HepG2 (cell line): ENCODE results near the gene CHRM2. TPM values are rescaled to one million over a fixed set of nuclear protein-coding genes. Genes with fewer than 3 reads are reported as not detected.

ENCODE experiments used
- ATAC-seq: fragments of 200-7000 bp; cut with Tn5 transposase; 3 replicates; pipeline ENCODE4 v1.9.1; 2020; ENCODE audit warnings: mild to moderate bottlenecking, moderate library complexity
- BruUV-seq: library from RNA; stranded (reverse); fragments of 400-500 nt; replicated peaks from 2 replicates; lab custom pipeline; 2021; lab: Mats Ljungman, UMichigan
- CTCF ChIA-PET: fragments of 300-600 bp; formaldehyde crosslinking; extraction: SDS; loops from one replicate; lab custom pipeline; 2021; ENCODE audit warnings: low total read pairs, inconsistent platforms, low intra/inter-chr PET ratio; lab: Yijun Ruan, JAX
- POLR2A ChIA-PET: fragments of 350-600 bp; sonication (Branson Sonifier 250); formaldehyde crosslinking; loops from one replicate; lab custom pipeline; 2020; ENCODE audit warnings: antibody characterized with exemption, inconsistent platforms; lab: Yijun Ruan, JAX
- DNase-seq: peaks from one replicate; pipeline ENCODE4 v3.0.0-alpha.2; 2015; ENCODE audit warnings: low spot score
- FAIRE-seq: peaks from 3 replicates; lab custom pipeline; 2011; peaks lifted over from hg19 to GRCh38; lab: Jason Lieb, UNC
- H2AFZ ChIP-seq: one replicate; pipeline ENCODE4 v1.6.1; 2011; ENCODE audit warnings: low read length, inconsistent platforms
- H3K27ac ChIP-seq: fragments of 300-600 bp; 3 replicates; pipeline ENCODE4 v1.8.0; 2011; ENCODE audit warnings: mixed run types, mild to moderate bottlenecking, mixed read lengths, low read length, inconsistent platforms; ENCODE audit not compliant: insufficient read depth; ENCODE audit errors: extremely low read length
- H3K27me3 ChIP-seq, 2 experiments: fragments of 200-600 bp in 1 of 2; 2 replicates in 1 of 2; 3 replicates in 1 of 2; pipeline versions ENCODE4 v1.6.0 to v1.8.0; 2011; ENCODE audit warnings: low read length in 2 of 2, mild to moderate bottlenecking in 2 of 2, moderate library complexity in 2 of 2, inconsistent platforms in 1 of 2; ENCODE audit not compliant: insufficient read depth in 2 of 2, control insufficient read depth in 1 of 2
- H3K36me3 ChIP-seq, 2 experiments: fragments of 200-600 bp in 1 of 2; replicated peaks in 1 of 2; 2 replicates in 1 of 2; 3 replicates in 1 of 2; pipeline versions ENCODE4 v1.5.1 to v1.8.0; 2011; ENCODE audit warnings: low read length in 2 of 2, inconsistent platforms in 1 of 2; ENCODE audit not compliant: insufficient read depth in 2 of 2, control insufficient read depth in 1 of 2
- H3K4me1 ChIP-seq: 2 replicates; pipeline ENCODE4 v1.5.1; 2012; ENCODE audit warnings: low read length, inconsistent platforms; ENCODE audit not compliant: insufficient read depth
- H3K4me2 ChIP-seq: 2 replicates; pipeline ENCODE4 v1.6.0; 2011; ENCODE audit warnings: low read depth, low read length, inconsistent platforms
- H3K4me3 ChIP-seq, 3 experiments: fragments of 200-600 bp in 1 of 3; sonication (generic), shearing (Covaris generic) in 1 of 3; replicated peaks in 1 of 3; 2 replicates each; pipeline ENCODE4 v1.5.1; 2011 to 2016; ENCODE audit warnings: low read length in 3 of 3, inconsistent platforms in 2 of 3, low read depth in 2 of 3, mild to moderate bottlenecking in 2 of 3, control low read depth in 1 of 3, mixed read lengths in 1 of 3; ENCODE audit not compliant: insufficient read depth in 1 of 3
- H3K79me2 ChIP-seq: one replicate; pipeline ENCODE4 v1.6.1; 2011; ENCODE audit warnings: low read length, inconsistent platforms; ENCODE audit not compliant: insufficient read depth
- H3K9ac ChIP-seq: 2 replicates; pipeline ENCODE4 v1.6.0; 2011; ENCODE audit warnings: mild to moderate bottlenecking, low read depth, low read length, inconsistent platforms; ENCODE audit not compliant: insufficient read depth
- H3K9me3 ChIP-seq: 2 replicates; pipeline ENCODE4 v1.5.1; 2012; ENCODE audit warnings: mild to moderate bottlenecking, low read length
- H4K20me1 ChIP-seq: 2 replicates; pipeline ENCODE4 v1.6.0; 2011; ENCODE audit warnings: inconsistent platforms, mild to moderate bottlenecking, low read length, moderate library complexity; ENCODE audit not compliant: insufficient read depth
- ATF6 ChIP-seq: sonication (generic); formaldehyde crosslinking; conservative IDR thresholded peaks from 2 replicates; pipeline ENCODE4 v1.4.0; 2020; ENCODE audit warnings: missing genetic modification reagents
- CCAR2 ChIP-seq: fragments of 200-400 bp; formaldehyde crosslinking; optimal IDR thresholded peaks from 2 replicates; pipeline ENCODE3; 2018; ENCODE audit warnings: low read depth, mild to moderate bottlenecking, low read length, moderate library complexity
- GLI4 ChIP-seq: sonication (generic); formaldehyde crosslinking; IDR thresholded peaks from 2 replicates; pipeline ENCODE4 v1.5.1; 2020; ENCODE audit warnings: missing genetic modification reagents, mild to moderate bottlenecking, moderate library complexity, borderline replicate concordance
- TOPORS ChIP-seq: sonication (generic); formaldehyde crosslinking; IDR thresholded peaks from 2 replicates; pipeline ENCODE4 v1.8.0; 2023; ENCODE audit warnings: mild to moderate bottlenecking, missing genetic modification reagents
- TRAFD1 ChIP-seq: sonication (generic); formaldehyde crosslinking; IDR thresholded peaks from 2 replicates; pipeline ENCODE4 v1.5.1; 2020; ENCODE audit warnings: missing genetic modification reagents, mild to moderate bottlenecking, borderline replicate concordance
- ZNF556 ChIP-seq: sonication (generic); formaldehyde crosslinking; IDR thresholded peaks from 2 replicates; pipeline ENCODE4 v1.4.0; 2020; ENCODE audit warnings: mild to moderate bottlenecking, missing genetic modification reagents, borderline replicate concordance
- ZNF639 ChIP-seq: conservative IDR thresholded peaks from 2 replicates; pipeline ENCODE4 v1.6.1; 2018; ENCODE audit warnings: missing genetic modification reagents
- ZNF674 ChIP-seq: sonication (generic); formaldehyde crosslinking; IDR thresholded peaks from 2 replicates; pipeline ENCODE4 v1.5.0; 2020; ENCODE audit warnings: low read depth, mild to moderate bottlenecking, missing genetic modification reagents
- WGBS: methylation state at CpG from one replicate; pipeline ENCODE4 v1.1.6; 2017; ENCODE audit warnings: low lambda C conversion rate; 5-methylcytosine and 5-hydroxymethylcytosine counted together
- in situ Hi-C: cut with HindIII; loops from 2 replicates; pipeline ENCODE4 v1.10.0; 2017; ENCODE audit warnings: low pct_unique_long_range_greater_than_20kb; ENCODE audit not compliant: extremely low pct_ligation_motif_present
- intact Hi-C: fragments of 100-400 bp; cut with micrococcal nuclease; formaldehyde crosslinking; loops from one replicate; pipeline ENCODE4 v1.10.0; 2022; ENCODE audit not compliant: unreplicated experiment
- polyA plus RNA-seq, 8 experiments: library from polyadenylated mRNA; depleted of rRNA in 3 of 8; stranded (reverse) in 7 of 8; unstranded in 1 of 8; fragments of >200 nt; fragmentation: Illumina TruSeq in 4 of 8; extraction: Trizol in 4 of 8; gene quantifications; 2 replicates each; pipeline versions ENCODE4 v1.2.1 to v1.2.3, GENCODE V29; 2011 to 2016; ENCODE audit warnings: low read depth in 4 of 8, missing spikeins in 1 of 8, mixed read lengths in 1 of 8; ENCODE audit not compliant: insufficient read depth in 1 of 8
- total RNA-seq, 5 experiments: library from RNA; depleted of rRNA; stranded (reverse); fragments of >200 nt; fragmentation: Illumina TruSeq; extraction: Trizol; gene quantifications; 2 replicates each; pipeline ENCODE4 v1.2.3, GENCODE V29; 2016; ENCODE audit warnings: low read depth in 1 of 5

The CHRM2 gene
- total and polyA plus RNA-seq, 2 of the 13 experiments (the other 11 are each of a cell fraction or from before 2014, with no cell fraction given), result not detected

- ChIA-PET CTCF (no interaction called here), POLR2A (no interaction called here)
- 0% methylated on average over 2 of the region's 3 CpGs for WGBS
- FAIRE-seq (no peak), DNase-seq (no peak), ATAC-seq (no peak)
- Histone ChIP-seq H3K9ac (no peak overlapping the region), H3K4me2 (no peak overlapping the region), H3K27me3 (no peaks in the 10 kb centered on the region), H3K36me3 (no peaks in the 10 kb centered on the region), H2AFZ (no peak overlapping the region), H3K4me3 (no peak overlapping the region), H3K79me2 (no peaks in the 10 kb centered on the region), H3K27ac (no peak overlapping the region), H3K9me3 (no peaks in the 10 kb centered on the region), H3K4me1 (no peaks in the 10 kb centered on the region), H4K20me1 (no peaks in the 10 kb centered on the region)
- intact Hi-C loops (no loop called here), in situ Hi-C loops (no loop called here)
- no peak for TF ChIP-seq TOPORS
- no TSS peak for BruUV-seq
Observed at GRCh38 chr7:137015015-137015414, 146.6 kb downstream of the CHRM2 start.

- CTCF ChIA-PET, result no interaction called here
- Histone ChIP-seq H3K4me3 (no peak overlapping the region), H3K9ac (no peak overlapping the region), H4K20me1 (no peaks in the 10 kb centered on the region), H3K27ac (no peak overlapping the region), H3K4me1 (no peaks in the 10 kb centered on the region), H3K27me3 (no peaks in the 10 kb centered on the region), H2AFZ (no peak overlapping the region), H3K4me2 (no peak overlapping the region), H3K9me3 (no peaks in the 10 kb centered on the region)
- 0% methylated on average over 1 of the region's 1 CpG for WGBS
- no TSS peak for BruUV-seq
- no peak for FAIRE-seq
- DNase-seq, result no peak
- intact Hi-C loops, result no loop called here
- POLR2A ChIA-PET, result no interaction called here
- no peak for TF ChIP-seq ZNF556
- no peak for TF ChIP-seq ATF6 (CRISPR knock-in tag)
- TF ChIP-seq GLI4 (CRISPR knock-in tag), result no peak
- TF ChIP-seq ZNF639 (CRISPR knock-in tag), result no peak
- no peak for TF ChIP-seq ZNF674 (CRISPR knock-in tag)
- TF ChIP-seq TRAFD1, result no peak
- TF ChIP-seq CCAR2, result no peak
- TF ChIP-seq, all 625 proteins: peak for 0
- no peak for ATAC-seq
- Histone ChIP-seq H3K36me3 (no peaks in the 10 kb centered on the region), H3K79me2 (no peaks in the 10 kb centered on the region)
- in situ Hi-C loops, result no loop called here
Observed at GRCh38 chr7:137017221-137017620, 148.8 kb downstream of the CHRM2 start.
